Uterus (tissue), 4 donors: Measurements from ENCODE around the gene MED22. TPM values are rescaled to one million over a fixed set of nuclear protein-coding genes. Genes with fewer than 3 reads are reported as not detected.
"Not testable (repeated sequence)": the region's sequence is repeated elsewhere in the genome, so short reads cannot be mapped to it uniquely, and the experiment has no call there.

Source experiments
- DNase-seq, 2 donors: peaks; one replicate each; pipeline ENCODE4 v3.0.0-alpha.2; 2019 to 2020
- H3K27ac ChIP-seq, 2 donors: fragments of 200-600 bp; sonication (generic); 1 replicate in 1 of 2; 2 replicates in 1 of 2; pipeline ENCODE4 v1.5.1; 2016 to 2018
- H3K27me3 ChIP-seq, 2 donors: fragments of 200-600 bp; sonication (generic); one replicate each; pipeline ENCODE4 v1.5.1; 2018 to 2019; ENCODE audit warnings: control low read depth in 1 of 2
- H3K36me3 ChIP-seq, 2 donors: fragments of 200-600 bp; sonication (generic); one replicate each; pipeline ENCODE4 v1.5.1; 2019; ENCODE audit warnings: control low read depth in 1 of 2
- H3K4me1 ChIP-seq, 2 donors: fragments of 200-600 bp; sonication (generic); one replicate each; pipeline ENCODE4 v1.5.1; 2018 to 2019; ENCODE audit warnings: control low read depth in 1 of 2
- H3K4me3 ChIP-seq, 2 donors: fragments of 200-600 bp; sonication (generic); 1 replicate in 1 of 2; 2 replicates in 1 of 2; pipeline ENCODE4 v1.5.1; 2018 to 2019; ENCODE audit warnings: mild to moderate bottlenecking in 1 of 2
- H3K9me3 ChIP-seq, 2 donors: fragments of 200-600 bp; sonication (generic); one replicate each; pipeline ENCODE4 v1.5.1; 2019; ENCODE audit warnings: control low read depth in 1 of 2
- CTCF ChIP-seq, 4 experiments: fragments of 200-600 bp in 2 of 4; fragments of 450-650 bp in 2 of 4; sonication (generic) in 2 of 4; IDR thresholded peaks; one replicate each; pipeline ENCODE4 v1.5.1; 2016 to 2019; ENCODE audit warnings: antibody characterized with exemption in 4 of 4, mild to moderate bottlenecking in 2 of 4, moderate library complexity in 1 of 4
- POLR2A ChIP-seq, 2 donors: fragments of 450-650 bp; IDR thresholded peaks; one replicate each; pipeline ENCODE4 v1.6.1; 2016; ENCODE audit warnings: antibody characterized with exemption in 2 of 2, mild to moderate bottlenecking in 1 of 2, moderate library complexity in 1 of 2
- intact Hi-C: fragments of 100-400 bp; cut with DNase I; formaldehyde crosslinking; loops from one replicate; pipeline ENCODE4 v1.15.1; 2023; ENCODE audit warnings: low total_unique reads
- total RNA-seq, 4 donors: library from RNA; depleted of rRNA in 3 of 4; stranded (reverse); fragments of >200 nt in 3 of 4; gene quantifications; one replicate each; pipeline versions ENCODE4 v1.1.0 to v1.2.4, GENCODE V29; 2014 to 2023
- donor health status: DM: yes; HTN: yes; CAD: no.

Gene MED22
- total RNA-seq, 4 donors from 2014 or later, result 10.0 to 41.0 (median 30.9) TPM

GRCh38 chr9:133321411-133321935, 26.5 kb downstream of the MED22 start:
- no peak for DNase-seq
- Histone ChIP-seq H3K27ac (no peak overlapping the region), H3K9me3 (no peaks in the 10 kb centered on the region), H3K4me1 (no peaks in the 10 kb centered on the region), H3K36me3 (no peaks in the 10 kb centered on the region), H3K27me3 (no peaks in the 10 kb centered on the region), H3K4me3 (no peak overlapping the region)
- no peak for TF ChIP-seq CTCF (IDR thresholded peaks at IDR 0.05)
- no peak for TF ChIP-seq POLR2A (IDR thresholded peaks at IDR 0.05)
- intact Hi-C loops, result no loop called here

- Histone ChIP-seq H3K36me3 (no peaks in the 10 kb centered on the region), H3K27ac (no peak overlapping the region), H3K9me3 (no peaks in the 10 kb centered on the region), H3K4me3 (no peak overlapping the region), H3K27me3 (no peaks in the 10 kb centered on the region), H3K4me1 (no peaks in the 10 kb centered on the region)
- intact Hi-C loops, result no loop called here
- TF ChIP-seq POLR2A (IDR thresholded peaks at IDR 0.05) (no peak), CTCF (IDR thresholded peaks at IDR 0.05) (no peak)
- no peak for DNase-seq
These were observed 27.5 kb downstream of the MED22 start for GRCh38 chr9:133320421-133320881.

GRCh38 chr9:133317551-133317950, 30.4 kb downstream of the MED22 start:
- H3K36me3 ChIP-seq, H3K9me3 ChIP-seq, H3K4me1 ChIP-seq, H3K4me3 ChIP-seq, H3K27ac ChIP-seq, DNase-seq, H3K27me3 ChIP-seq, intact Hi-C loops: not testable (repeated sequence)

GRCh38 chr9:133315997-133316396, 31.9 kb downstream of the MED22 start:
- Histone ChIP-seq H3K27ac (no peak overlapping the region), H3K9me3 (no peaks in the 10 kb centered on the region), H3K36me3 (no peaks in the 10 kb centered on the region), H3K4me1 (no peaks in the 10 kb centered on the region), H3K4me3 (no peak overlapping the region), H3K27me3 (no peaks in the 10 kb centered on the region)
- TF ChIP-seq POLR2A (IDR thresholded peaks at IDR 0.05), result no peak
- no peak for TF ChIP-seq CTCF (IDR thresholded peaks at IDR 0.05)
- no peak for DNase-seq
- intact Hi-C loops, result no loop called here

GRCh38 chr9:133309608-133310007, 38.3 kb downstream of the MED22 start:
- Histone ChIP-seq H3K27ac (no peak overlapping the region), H3K4me3 (no peak overlapping the region), H3K9me3 (no peaks in the 10 kb centered on the region), H3K4me1 (no peaks in the 10 kb centered on the region), H3K27me3 (no peaks in the 10 kb centered on the region), H3K36me3 (no peaks in the 10 kb centered on the region)
- intact Hi-C loops, result no loop called here
- TF ChIP-seq CTCF (IDR thresholded peaks at IDR 0.05) (no peak), POLR2A (IDR thresholded peaks at IDR 0.05) (no peak)
- DNase-seq, result no peak

GRCh38 chr9:133307301-133307700, 40.6 kb downstream of the MED22 start:
- Histone ChIP-seq H3K4me1 (no peaks in the 10 kb centered on the region), H3K4me3 (no peak overlapping the region), H3K27ac (no peak overlapping the region), H3K9me3 (no peaks in the 10 kb centered on the region), H3K36me3 (no peaks in the 10 kb centered on the region), H3K27me3 (no peaks in the 10 kb centered on the region)
- TF ChIP-seq POLR2A (IDR thresholded peaks at IDR 0.05), result no peak
- TF ChIP-seq CTCF (IDR thresholded peaks at IDR 0.05), result no peak
- intact Hi-C loops, result no loop called here
- no peak for DNase-seq
